A549 (cell line): ENCODE data around the gene MTSS2.

Experiments
- EP300 ChIP-seq, 2 experiments: fragments of >200 bp; sonication (Bioruptor Twin); formaldehyde crosslinking; IDR thresholded peaks; 2 replicates in 1 of 2; 3 replicates in 1 of 2; pipeline ENCODE4 v1.6.1; 2016 to 2017
- HDAC2 ChIP-seq: fragments of 200-600 bp; sonication (generic); IDR thresholded peaks from 2 replicates; pipeline ENCODE4 v1.6.1; 2016
- HMGXB4 ChIP-seq: fragments of 250-450 bp; sonication (Bioruptor Pico); IDR thresholded peaks from 2 replicates; pipeline ENCODE4 v1.5.0; 2021; ENCODE audit warnings: mild to moderate bottlenecking, moderate library complexity, borderline replicate concordance
- MAX ChIP-seq: IDR thresholded peaks from 2 replicates; pipeline ENCODE4 v1.6.1; 2012
- TP53 ChIP-seq: fragments of 250-450 bp; sonication (Bioruptor Pico); IDR thresholded peaks from 2 replicates; pipeline ENCODE4 v1.5.0; 2021; ENCODE audit warnings: mild to moderate bottlenecking, moderate library complexity
- TF ChIP-seq, protein P1 (sequence below): fragments of >200 bp; sonication (Bioruptor Twin); formaldehyde crosslinking; IDR thresholded peaks from 3 replicates; pipeline ENCODE4 v1.5.1; 2016

DNA sequence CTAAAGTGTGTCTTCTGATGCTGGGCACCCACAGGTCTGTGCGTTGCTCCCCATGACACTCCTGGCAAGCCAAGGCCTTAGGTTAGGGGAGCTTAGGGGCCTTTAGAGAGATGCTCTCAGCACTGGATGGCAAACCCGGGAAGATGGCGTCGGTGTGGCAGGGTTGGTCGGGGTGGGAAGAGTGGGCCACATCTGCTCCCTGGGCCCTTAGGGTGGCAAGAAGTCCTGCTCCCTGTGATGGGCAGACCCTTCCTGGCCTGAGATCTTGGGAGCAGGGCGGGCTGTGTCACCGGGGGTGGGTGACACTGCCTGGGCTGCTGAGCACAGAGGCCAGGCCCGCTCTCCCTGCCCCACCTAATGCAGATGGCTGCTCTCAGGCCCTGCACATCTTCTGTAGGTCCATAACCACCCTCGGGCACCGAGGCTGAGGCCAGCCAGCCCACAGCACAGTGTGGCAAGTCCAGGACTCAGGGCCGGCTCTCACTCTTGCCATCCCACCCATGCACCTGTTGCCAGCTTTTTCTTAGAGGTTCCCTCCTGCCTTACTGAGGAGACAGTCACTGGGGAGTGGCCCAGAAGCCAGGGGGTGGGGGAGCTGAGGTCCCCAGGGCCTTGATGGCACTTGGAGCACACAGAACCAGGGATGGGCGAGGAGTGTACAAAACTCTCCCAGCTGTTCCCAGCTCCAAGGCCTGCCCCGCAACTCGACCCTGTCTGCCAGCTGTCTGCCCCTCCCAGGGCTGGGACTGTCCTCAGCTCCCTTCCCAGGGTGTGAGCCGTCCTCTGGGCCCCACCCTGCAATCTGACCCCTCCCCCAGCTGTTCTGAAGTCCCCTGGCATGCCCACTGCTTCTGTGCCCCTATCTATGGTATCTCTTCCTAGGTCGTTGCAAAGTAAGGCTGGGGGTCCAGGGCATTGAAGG lies 4.4 kb upstream of the MTSS2 start:
- TF ChIP-seq HDAC2 (no peak), TP53 (CRISPR knock-in tag) (no peak), MAX (no peak), EP300 (IDR thresholded peaks at IDR 0.05) (no peak), HMGXB4 (CRISPR knock-in tag) (no peak)
- TF ChIP-seq, protein P1, sequence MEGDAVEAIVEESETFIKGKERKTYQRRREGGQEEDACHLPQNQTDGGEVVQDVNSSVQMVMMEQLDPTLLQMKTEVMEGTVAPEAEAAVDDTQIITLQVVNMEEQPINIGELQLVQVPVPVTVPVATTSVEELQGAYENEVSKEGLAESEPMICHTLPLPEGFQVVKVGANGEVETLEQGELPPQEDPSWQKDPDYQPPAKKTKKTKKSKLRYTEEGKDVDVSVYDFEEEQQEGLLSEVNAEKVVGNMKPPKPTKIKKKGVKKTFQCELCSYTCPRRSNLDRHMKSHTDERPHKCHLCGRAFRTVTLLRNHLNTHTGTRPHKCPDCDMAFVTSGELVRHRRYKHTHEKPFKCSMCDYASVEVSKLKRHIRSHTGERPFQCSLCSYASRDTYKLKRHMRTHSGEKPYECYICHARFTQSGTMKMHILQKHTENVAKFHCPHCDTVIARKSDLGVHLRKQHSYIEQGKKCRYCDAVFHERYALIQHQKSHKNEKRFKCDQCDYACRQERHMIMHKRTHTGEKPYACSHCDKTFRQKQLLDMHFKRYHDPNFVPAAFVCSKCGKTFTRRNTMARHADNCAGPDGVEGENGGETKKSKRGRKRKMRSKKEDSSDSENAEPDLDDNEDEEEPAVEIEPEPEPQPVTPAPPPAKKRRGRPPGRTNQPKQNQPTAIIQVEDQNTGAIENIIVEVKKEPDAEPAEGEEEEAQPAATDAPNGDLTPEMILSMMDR: no peak
